Peyer's patch (tissue), 4 donors: ENCODE data around the gene OLA1.

Source experiments
- POLR2A ChIP-seq, 2 donors: fragments of 450-650 bp; IDR thresholded peaks; one replicate each; pipeline ENCODE4 v1.5.1; 2017; ENCODE audit warnings: antibody characterized with exemption in 2 of 2, mild to moderate bottlenecking in 2 of 2, moderate library complexity in 2 of 2
- TF ChIP-seq, protein P1 (sequence below), 6 experiments: fragments of 450-650 bp in 4 of 6; fragments of 200-600 bp in 2 of 6; sonication (generic) in 1 of 6; IDR thresholded peaks; one replicate each; pipeline ENCODE4 v1.5.1; 2017 to 2019; ENCODE audit warnings: antibody characterized with exemption in 6 of 6, mild to moderate bottlenecking in 3 of 6, moderate library complexity in 1 of 6

DNA sequence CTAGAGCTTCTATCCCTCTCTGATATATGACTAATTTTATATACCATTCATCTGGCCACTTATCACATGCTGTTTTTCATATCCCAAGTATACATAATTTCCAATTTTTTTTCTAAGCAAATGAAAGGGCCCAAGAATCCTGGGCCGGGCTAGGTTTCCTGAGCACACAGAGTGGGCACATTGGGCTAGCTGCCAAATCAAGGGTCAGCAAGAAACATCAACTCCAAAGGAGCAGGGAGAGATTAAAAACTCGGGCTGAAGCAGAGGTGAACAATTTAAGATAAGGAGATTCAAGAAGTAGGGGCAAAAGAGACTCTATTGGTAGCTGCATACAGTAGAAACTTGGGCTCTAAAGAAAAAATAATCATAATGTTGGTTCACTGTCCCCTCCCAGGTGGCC is 39.0 kb downstream of the OLA1 start:
- no peak for TF ChIP-seq POLR2A (IDR thresholded peaks at IDR 0.05)
- TF ChIP-seq, protein P1, sequence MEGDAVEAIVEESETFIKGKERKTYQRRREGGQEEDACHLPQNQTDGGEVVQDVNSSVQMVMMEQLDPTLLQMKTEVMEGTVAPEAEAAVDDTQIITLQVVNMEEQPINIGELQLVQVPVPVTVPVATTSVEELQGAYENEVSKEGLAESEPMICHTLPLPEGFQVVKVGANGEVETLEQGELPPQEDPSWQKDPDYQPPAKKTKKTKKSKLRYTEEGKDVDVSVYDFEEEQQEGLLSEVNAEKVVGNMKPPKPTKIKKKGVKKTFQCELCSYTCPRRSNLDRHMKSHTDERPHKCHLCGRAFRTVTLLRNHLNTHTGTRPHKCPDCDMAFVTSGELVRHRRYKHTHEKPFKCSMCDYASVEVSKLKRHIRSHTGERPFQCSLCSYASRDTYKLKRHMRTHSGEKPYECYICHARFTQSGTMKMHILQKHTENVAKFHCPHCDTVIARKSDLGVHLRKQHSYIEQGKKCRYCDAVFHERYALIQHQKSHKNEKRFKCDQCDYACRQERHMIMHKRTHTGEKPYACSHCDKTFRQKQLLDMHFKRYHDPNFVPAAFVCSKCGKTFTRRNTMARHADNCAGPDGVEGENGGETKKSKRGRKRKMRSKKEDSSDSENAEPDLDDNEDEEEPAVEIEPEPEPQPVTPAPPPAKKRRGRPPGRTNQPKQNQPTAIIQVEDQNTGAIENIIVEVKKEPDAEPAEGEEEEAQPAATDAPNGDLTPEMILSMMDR (IDR thresholded peaks at IDR 0.05) = no peak
